Frontal cortex (tissue), 4 donors: ENCODE results near the gene MET. TPM values are rescaled to one million over a fixed set of nuclear protein-coding genes. Genes with fewer than 3 reads are reported as not detected.
"Not testable (repeated sequence)": the region's sequence is repeated elsewhere in the genome, so short reads cannot be mapped to it uniquely, and the experiment has no call there.

Experiments used
- DNase-seq, 2 donors: peaks; one replicate each; pipeline ENCODE4 v3.0.0; 2012; ENCODE audit warnings: low spot score in 2 of 2
- FAIRE-seq: peaks from 2 replicates; lab custom pipeline; 2012; peaks lifted over from hg19 to GRCh38; lab: Jason Lieb, UNC
- total RNA-seq: library from RNA; depleted of rRNA; stranded (reverse); fragments of >200 nt; gene quantifications from one replicate; pipeline ENCODE4 v1.2.3, GENCODE V29; 2014
- donor health status: control.
- donor health status: control.
- donor health status: control.

The MET gene
- total RNA-seq: 2.9 TPM

- FAIRE-seq (no peak), DNase-seq (peak; percentile 60 to 66)
Observed at GRCh38 chr7:116671681-116672595, at the start of gene MET. TSS of gene MET (plus strand) at chr7:116672196. CDS start at chr7:116699085, 26,889 bp downstream.

- DNase-seq (no peak), FAIRE-seq (no peak)
Observed at GRCh38 chr7:116626886-116627285, 45.1 kb upstream of the MET start.

- DNase-seq (no peak), FAIRE-seq (no peak)
Observed at GRCh38 chr7:116629051-116629463, 42.9 kb upstream of the MET start.

GRCh38 chr7:116630357-116630756, 41.6 kb upstream of the MET start:
- no peak for DNase-seq
- no peak for FAIRE-seq

- DNase-seq (no peak), FAIRE-seq (no peak)
Observed at GRCh38 chr7:116630932-116631671, 40.9 kb upstream of the MET start.

- no peak for DNase-seq
- no peak for FAIRE-seq
Observed at GRCh38 chr7:116631676-116632075, 40.3 kb upstream of the MET start.

GRCh38 chr7:116632384-116632783, 39.6 kb upstream of the MET start:
- DNase-seq (no peak), FAIRE-seq (no peak)

GRCh38 chr7:116633131-116633988, 38.6 kb upstream of the MET start:
- FAIRE-seq (no peak), DNase-seq (peak in 1 of 2 donors; percentile 5)

- DNase-seq (no peak), FAIRE-seq (no peak)
Observed at GRCh38 chr7:116636997-116637396, 35.0 kb upstream of the MET start.

- not testable (repeated sequence) for FAIRE-seq, DNase-seq
Observed at GRCh38 chr7:116638592-116638991, 33.4 kb upstream of the MET start.

- no peak for DNase-seq
- FAIRE-seq: peak; percentile 89
Observed at GRCh38 chr7:116641551-116642153, 30.3 kb upstream of the MET start.

- not testable (repeated sequence) for FAIRE-seq
Observed at GRCh38 chr7:116643148-116643547, 28.8 kb upstream of the MET start.

GRCh38 chr7:116644628-116645027, 27.4 kb upstream of the MET start:
- FAIRE-seq (no peak), DNase-seq (no peak)

More at GRCh38 chr7:116643148-116643547, 28.8 kb upstream of the MET start:
- DNase-seq: not testable (repeated sequence)

GRCh38 chr7:116647290-116647689, 24.7 kb upstream of the MET start:
- FAIRE-seq (no peak), DNase-seq (no peak)

GRCh38 chr7:116647861-116648260, 24.1 kb upstream of the MET start:
- FAIRE-seq: no peak

GRCh38 chr7:116650436-116650835, 21.6 kb upstream of the MET start:
- DNase-seq (no peak), FAIRE-seq (no peak)

More at GRCh38 chr7:116647861-116648260, 24.1 kb upstream of the MET start:
- DNase-seq: no peak

- FAIRE-seq: no peak
- DNase-seq: no peak
Observed at GRCh38 chr7:116652793-116653192, 19.2 kb upstream of the MET start.

GRCh38 chr7:116653204-116653603, 18.8 kb upstream of the MET start:
- FAIRE-seq (no peak), DNase-seq (no peak)

- DNase-seq: no peak
Observed at GRCh38 chr7:116653646-116654045, 18.4 kb upstream of the MET start.

More at GRCh38 chr7:116653646-116654045, 18.4 kb upstream of the MET start:
- FAIRE-seq: no peak
